Smooth muscle cell of the coronary artery (primary cell): ENCODE results near the gene TMEM174. TPM values are rescaled to one million over a fixed set of nuclear protein-coding genes. Genes with fewer than 3 reads are reported as not detected.

Experiments used
- total RNA-seq: library from RNA; depleted of rRNA; stranded (reverse); fragments of >200 nt; gene quantifications from 2 replicates; pipeline ENCODE4 v1.2.3, GENCODE V29; 2014; ENCODE audit warnings: low replicate concordance

The TMEM174 gene, protein sequence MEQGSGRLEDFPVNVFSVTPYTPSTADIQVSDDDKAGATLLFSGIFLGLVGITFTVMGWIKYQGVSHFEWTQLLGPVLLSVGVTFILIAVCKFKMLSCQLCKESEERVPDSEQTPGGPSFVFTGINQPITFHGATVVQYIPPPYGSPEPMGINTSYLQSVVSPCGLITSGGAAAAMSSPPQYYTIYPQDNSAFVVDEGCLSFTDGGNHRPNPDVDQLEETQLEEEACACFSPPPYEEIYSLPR
- not detected in 2 replicates for total RNA-seq

DNA sequence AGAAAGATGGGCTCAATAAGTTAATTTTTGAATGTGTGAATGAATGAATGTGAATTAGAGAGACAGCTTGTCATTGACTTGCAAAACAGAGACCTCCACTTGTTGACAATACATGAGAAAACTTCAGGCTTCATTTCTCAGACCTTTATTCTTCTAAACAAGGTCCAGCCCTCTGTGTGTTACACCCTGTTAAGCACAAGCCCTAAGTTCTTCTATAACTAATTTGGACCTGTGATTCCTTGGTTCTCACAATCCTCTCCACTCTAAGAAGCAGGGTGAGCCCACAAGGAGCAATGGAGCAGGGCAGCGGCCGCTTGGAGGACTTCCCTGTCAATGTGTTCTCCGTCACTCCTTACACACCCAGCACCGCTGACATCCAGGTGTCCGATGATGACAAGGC, at the start of gene TMEM174:
TSS of gene TMEM174 (plus strand) at position 243 of the 400 bp plus-strand sequence. CDS start at position 294, 51 bp downstream.

Other genes with a start within 250 kb of the TMEM174 start
- 8.9 and 10.6 TPM in 2 replicates for gene FCHO2, start 217.2 kb upstream of the TMEM174 start, total RNA-seq
- 0.82 and 5.1 TPM in 2 replicates for gene TMEM171, start 52.6 kb upstream of the TMEM174 start, total RNA-seq